ENCODE measurements around the gene CKS2.
A peak's percentile ranks its signal among the peaks of the same experiment; 100 is the strongest.

The CKS2 gene

DNA sequence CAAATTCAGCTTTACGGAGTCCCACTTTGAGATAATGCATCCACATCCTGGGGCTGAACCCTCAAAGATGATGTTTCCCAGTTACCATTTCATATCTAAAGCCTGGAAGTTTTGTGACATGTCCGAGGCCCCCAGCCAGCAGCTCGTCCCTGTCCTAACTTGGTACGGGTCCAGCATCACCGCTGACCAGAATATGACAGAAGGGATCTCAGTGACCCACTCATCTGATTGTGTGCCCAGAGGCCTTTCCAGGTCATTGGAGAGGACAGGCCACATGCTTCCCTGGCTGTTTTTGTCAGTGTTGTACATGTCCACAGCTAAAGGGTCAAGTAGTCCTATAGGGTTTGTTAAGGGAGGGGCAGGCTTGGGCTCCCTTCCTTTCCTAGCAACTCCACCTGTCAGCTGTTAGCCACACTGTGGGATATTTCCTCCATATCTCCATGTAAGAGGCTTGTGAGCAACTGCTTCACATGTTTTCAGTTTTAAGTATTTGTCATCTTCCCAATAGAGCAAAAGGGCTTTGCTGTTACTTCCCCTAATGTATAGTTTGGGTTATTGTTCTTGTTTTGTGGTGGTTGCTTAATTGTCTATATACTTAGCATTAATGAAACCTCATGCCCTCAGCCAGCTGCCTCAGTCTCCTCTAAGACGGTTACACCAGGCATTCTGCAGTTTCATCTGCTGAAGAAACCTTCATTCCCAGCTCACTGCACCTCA lies 40.7 kb downstream of the CKS2 start:
- no peak overlapping the region for H2AFZ ChIP-seq (ENCODE audit: low read depth, low read length)
- H3K14ac ChIP-seq (ENCODE audit: low read length in 2 of 2), result no peak overlapping the region
- 99% methylated on average over 6 of the region's 6 CpGs for WGBS
- DNase-seq, result no peak
- no peak overlapping the region for H2BK5ac ChIP-seq (ENCODE audit: low read depth, low read length, poor library complexity, severe bottlenecking)
- H3K9ac ChIP-seq (ENCODE audit: low read length), result no peak overlapping the region
- peaks cover 74 to 97% of the 10 kb centered on the region in 2 experiments for H3K36me3 ChIP-seq (ENCODE audit: control insufficient read depth in 1 of 2, insufficient read depth in 2 of 2, low read depth in 1 of 2, low read length in 2 of 2)
- no peak overlapping the region for H2BK15ac ChIP-seq (ENCODE audit: low read depth, poor library complexity, severe bottlenecking)
- no peaks in the 10 kb centered on the region for H3K27me3 ChIP-seq (ENCODE audit: control insufficient read depth in 1 of 2, insufficient read depth in 1 of 2, low read length in 2 of 2)
- H3K79me1 ChIP-seq (replicated peaks; ENCODE audit: low read length, poor library complexity, severe bottlenecking), result peaks cover 51% of the 10 kb centered on the region
- no peaks in the 10 kb centered on the region for H3K9me3 ChIP-seq (ENCODE audit: control insufficient read depth, low read length)
- H3K4me1 ChIP-seq (ENCODE audit: control insufficient read depth, insufficient read depth, low read depth, low read length), result no peaks in the 10 kb centered on the region
- no peak overlapping the region for H2AK5ac ChIP-seq (ENCODE audit: low read length, severe bottlenecking)
- no peak overlapping the region for H3K27ac ChIP-seq (ENCODE audit: low read length, poor library complexity, severe bottlenecking)
- no peak overlapping the region for H2BK12ac ChIP-seq (ENCODE audit: low read length in 2 of 2)
- H2BK120ac ChIP-seq (ENCODE audit: low read depth, low read length), result no peak overlapping the region
- H4K91ac ChIP-seq (ENCODE audit: low read length), result no peak overlapping the region
- no peak overlapping the region for H3K18ac ChIP-seq (ENCODE audit: low read depth in 1 of 2, low read length in 2 of 2)
- no peak overlapping the region for H3K4me3 ChIP-seq (ENCODE audit: insufficient read depth in 1 of 2, low read depth in 1 of 2, low read length in 2 of 2)
- no peak overlapping the region for H3K4me2 ChIP-seq (ENCODE audit: low read length, poor library complexity, severe bottlenecking)
- no peak overlapping the region for H4K8ac ChIP-seq (ENCODE audit: low read length)
- no peak overlapping the region for H3K4ac ChIP-seq (ENCODE audit: low read depth in 1 of 2, low read length in 2 of 2)
- no peak overlapping the region for H3K23ac ChIP-seq (ENCODE audit: low read length in 2 of 2)

DNA sequence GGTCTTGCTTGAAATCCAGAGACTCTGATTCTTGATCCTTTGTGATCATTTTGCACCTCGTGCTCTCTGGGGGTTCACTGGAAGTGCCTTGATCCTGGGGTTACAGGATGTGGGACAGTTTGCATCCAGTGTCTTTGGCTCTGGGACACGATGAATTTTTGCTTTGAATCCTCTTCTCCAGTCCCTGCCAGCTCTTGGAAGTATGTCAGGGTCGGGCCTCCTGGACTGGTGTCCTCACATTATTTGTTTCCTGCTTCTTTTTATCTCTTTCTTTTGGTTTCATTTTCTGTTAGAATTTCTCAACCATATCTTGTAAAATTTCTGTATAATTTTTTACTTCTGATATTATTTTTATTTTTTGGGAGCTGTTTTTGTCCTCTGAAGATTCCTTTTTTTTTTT lies 41.5 kb downstream of the CKS2 start:
- Histone ChIP-seq H2BK15ac (ENCODE audit: low read depth, poor library complexity, severe bottlenecking) (no peak overlapping the region), H2AK5ac (ENCODE audit: low read length, severe bottlenecking) (no peak overlapping the region), H3K23ac (ENCODE audit: low read length in 2 of 2) (no peak overlapping the region), H3K4me2 (ENCODE audit: low read length, poor library complexity, severe bottlenecking) (no peak overlapping the region), H2BK120ac (ENCODE audit: low read depth, low read length) (no peak overlapping the region), H3K9ac (ENCODE audit: low read length) (no peak overlapping the region), H2BK12ac (ENCODE audit: low read length in 2 of 2) (no peak overlapping the region), H3K9me3 (ENCODE audit: control insufficient read depth, low read length) (no peaks in the 10 kb centered on the region), H3K18ac (ENCODE audit: low read depth in 1 of 2, low read length in 2 of 2) (no peak overlapping the region), H3K14ac (ENCODE audit: low read length in 2 of 2) (no peak overlapping the region), H4K8ac (ENCODE audit: low read length) (no peak overlapping the region), H3K4ac (ENCODE audit: low read depth in 1 of 2, low read length in 2 of 2) (no peak overlapping the region), H3K79me1 (replicated peaks; ENCODE audit: low read length, poor library complexity, severe bottlenecking) (peaks cover 56% of the 10 kb centered on the region), H3K36me3 (ENCODE audit: control insufficient read depth in 1 of 2, insufficient read depth in 2 of 2, low read depth in 1 of 2, low read length in 2 of 2) (peaks cover 72 to 99% of the 10 kb centered on the region in 2 experiments), H3K4me1 (ENCODE audit: control insufficient read depth, insufficient read depth, low read depth, low read length) (no peaks in the 10 kb centered on the region), H2AFZ (ENCODE audit: low read depth, low read length) (no peak overlapping the region), H3K27me3 (ENCODE audit: control insufficient read depth in 1 of 2, insufficient read depth in 1 of 2, low read length in 2 of 2) (no peaks in the 10 kb centered on the region), H2BK5ac (ENCODE audit: low read depth, low read length, poor library complexity, severe bottlenecking) (no peak overlapping the region), H4K91ac (ENCODE audit: low read length) (no peak overlapping the region), H3K4me3 (ENCODE audit: insufficient read depth in 1 of 2, low read depth in 1 of 2, low read length in 2 of 2) (no peak overlapping the region), H3K27ac (ENCODE audit: low read length, poor library complexity, severe bottlenecking) (no peak overlapping the region)
- 84% methylated on average over 2 of the region's 3 CpGs for WGBS
- DNase-seq, result no peak

DNA sequence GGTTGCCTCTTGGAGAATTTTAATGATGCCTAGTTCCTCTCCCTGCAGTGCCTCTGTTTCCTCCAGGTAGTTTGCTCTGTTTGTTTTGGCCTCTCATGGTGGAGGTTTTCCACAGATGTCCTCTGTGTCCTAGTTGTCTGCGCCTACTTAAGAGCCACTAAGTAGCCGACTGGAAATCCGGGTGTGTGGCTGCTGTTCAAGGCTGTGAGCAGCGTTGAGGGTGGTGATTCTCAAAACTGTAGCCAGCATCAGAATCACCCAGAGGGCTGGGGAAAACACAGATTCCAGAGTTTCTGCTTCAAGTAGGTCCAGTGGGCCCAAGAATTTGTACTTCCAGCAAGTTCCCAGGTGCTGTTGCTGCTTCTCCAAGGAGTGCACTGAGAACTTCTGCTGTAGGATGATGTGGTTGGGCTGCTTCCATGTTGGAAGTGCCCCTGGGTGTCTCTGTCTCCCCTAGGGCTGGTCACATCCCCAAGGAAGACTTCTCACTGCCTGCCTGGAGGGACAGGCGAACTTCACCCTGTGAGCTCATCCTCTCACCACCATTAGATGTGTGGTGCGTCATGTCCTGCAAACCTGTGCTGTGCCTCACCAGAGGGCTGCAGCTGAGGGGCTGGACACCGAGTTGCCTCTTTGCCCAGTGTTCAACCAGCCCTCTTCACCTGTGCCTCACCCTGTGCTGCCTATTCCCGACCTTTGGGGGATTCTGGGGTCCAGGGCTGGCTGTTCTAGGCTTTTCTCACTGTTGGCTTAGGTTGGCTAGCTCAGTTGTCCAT lies 42.1 kb downstream of the CKS2 start:
- WGBS, result 97% methylated on average over 8 of the region's 8 CpGs
- no peak overlapping the region for H4K8ac ChIP-seq (ENCODE audit: low read length)
- H2BK120ac ChIP-seq (ENCODE audit: low read depth, low read length), result no peak overlapping the region
- H3K14ac ChIP-seq (ENCODE audit: low read length in 2 of 2), result no peak overlapping the region
- H3K4me3 ChIP-seq (ENCODE audit: insufficient read depth in 1 of 2, low read depth in 1 of 2, low read length in 2 of 2), result no peak overlapping the region
- no peak overlapping the region for H3K4me2 ChIP-seq (ENCODE audit: low read length, poor library complexity, severe bottlenecking)
- no peaks in the 10 kb centered on the region for H3K27me3 ChIP-seq (ENCODE audit: control insufficient read depth in 1 of 2, insufficient read depth in 1 of 2, low read length in 2 of 2)
- no peak overlapping the region for H2AK5ac ChIP-seq (ENCODE audit: low read length, severe bottlenecking)
- H3K4me1 ChIP-seq (ENCODE audit: control insufficient read depth, insufficient read depth, low read depth, low read length), result no peaks in the 10 kb centered on the region
- H3K9me3 ChIP-seq (ENCODE audit: control insufficient read depth, low read length), result no peaks in the 10 kb centered on the region
- H3K23ac ChIP-seq (ENCODE audit: low read length in 2 of 2), result no peak overlapping the region
- H3K79me1 ChIP-seq (replicated peaks; ENCODE audit: low read length, poor library complexity, severe bottlenecking), result peaks cover 57% of the 10 kb centered on the region
- H4K91ac ChIP-seq (ENCODE audit: low read length), result peak overlapping the region; percentile 18
- no peak overlapping the region for H2AFZ ChIP-seq (ENCODE audit: low read depth, low read length)
- no peak overlapping the region for H3K18ac ChIP-seq (ENCODE audit: low read depth in 1 of 2, low read length in 2 of 2)
- no peak overlapping the region for H3K9ac ChIP-seq (ENCODE audit: low read length)
- no peak overlapping the region for H2BK5ac ChIP-seq (ENCODE audit: low read depth, low read length, poor library complexity, severe bottlenecking)
- no peak overlapping the region for H3K27ac ChIP-seq (ENCODE audit: low read length, poor library complexity, severe bottlenecking)
- H3K36me3 ChIP-seq (ENCODE audit: control insufficient read depth in 1 of 2, insufficient read depth in 2 of 2, low read depth in 1 of 2, low read length in 2 of 2), result peaks cover 72 to 99% of the 10 kb centered on the region in 2 experiments
- no peak for DNase-seq
- no peak overlapping the region for H2BK15ac ChIP-seq (ENCODE audit: low read depth, poor library complexity, severe bottlenecking)
- H3K4ac ChIP-seq (ENCODE audit: low read depth in 1 of 2, low read length in 2 of 2), result no peak overlapping the region
- H2BK12ac ChIP-seq (ENCODE audit: low read length in 2 of 2), result no peak overlapping the region

DNA sequence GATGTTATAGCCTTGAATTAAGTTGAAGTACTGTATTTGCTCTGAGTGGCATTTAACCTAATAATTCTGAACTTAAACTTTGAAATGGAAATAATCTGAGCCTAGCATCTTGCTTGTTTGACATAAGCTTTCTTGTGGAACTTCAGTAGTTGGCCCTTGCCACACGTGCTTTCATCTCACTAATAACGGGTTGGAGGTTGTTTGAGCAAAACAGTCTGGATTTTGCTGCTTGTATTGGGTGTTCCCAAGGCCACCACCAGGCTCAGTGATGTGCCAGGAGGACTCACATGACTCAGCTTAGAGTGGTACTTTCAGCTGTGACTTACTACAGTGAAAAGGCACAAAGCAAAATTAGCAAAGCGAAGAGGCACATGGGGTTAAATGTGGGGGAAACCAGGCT lies 43.0 kb downstream of the CKS2 start:
- no peak overlapping the region for H3K4ac ChIP-seq (ENCODE audit: low read depth in 1 of 2, low read length in 2 of 2)
- H2BK120ac ChIP-seq (ENCODE audit: low read depth, low read length), result no peak overlapping the region
- H2BK12ac ChIP-seq (ENCODE audit: low read length in 2 of 2), result no peak overlapping the region
- no peaks in the 10 kb centered on the region for H3K9me3 ChIP-seq (ENCODE audit: control insufficient read depth, low read length)
- no peak overlapping the region for H3K9ac ChIP-seq (ENCODE audit: low read length)
- no peak overlapping the region for H3K4me3 ChIP-seq (ENCODE audit: insufficient read depth in 1 of 2, low read depth in 1 of 2, low read length in 2 of 2)
- no peak overlapping the region for H3K27ac ChIP-seq (ENCODE audit: low read length, poor library complexity, severe bottlenecking)
- H2BK15ac ChIP-seq (ENCODE audit: low read depth, poor library complexity, severe bottlenecking), result no peak overlapping the region
- no peaks in the 10 kb centered on the region for H3K27me3 ChIP-seq (ENCODE audit: control insufficient read depth in 1 of 2, insufficient read depth in 1 of 2, low read length in 2 of 2)
- no peaks in the 10 kb centered on the region for H3K4me1 ChIP-seq (ENCODE audit: control insufficient read depth, insufficient read depth, low read depth, low read length)
- H3K4me2 ChIP-seq (ENCODE audit: low read length, poor library complexity, severe bottlenecking), result no peak overlapping the region
- H3K14ac ChIP-seq (ENCODE audit: low read length in 2 of 2), result no peak overlapping the region
- WGBS, result 96% methylated on average over 3 of the region's 3 CpGs
- DNase-seq, result peak; percentile 9
- H3K36me3 ChIP-seq (ENCODE audit: control insufficient read depth in 1 of 2, insufficient read depth in 2 of 2, low read depth in 1 of 2, low read length in 2 of 2), result peaks cover 70 to 99% of the 10 kb centered on the region in 2 experiments
- H3K18ac ChIP-seq (ENCODE audit: low read depth in 1 of 2, low read length in 2 of 2), result no peak overlapping the region
- H3K79me1 ChIP-seq (replicated peaks; ENCODE audit: low read length, poor library complexity, severe bottlenecking), result peaks cover 51% of the 10 kb centered on the region
- H2AK5ac ChIP-seq (ENCODE audit: low read length, severe bottlenecking), result no peak overlapping the region
- H4K91ac ChIP-seq (ENCODE audit: low read length), result no peak overlapping the region
- H3K23ac ChIP-seq (ENCODE audit: low read length in 2 of 2), result no peak overlapping the region
- no peak overlapping the region for H2AFZ ChIP-seq (ENCODE audit: low read depth, low read length)
- no peak overlapping the region for H2BK5ac ChIP-seq (ENCODE audit: low read depth, low read length, poor library complexity, severe bottlenecking)
- no peak overlapping the region for H4K8ac ChIP-seq (ENCODE audit: low read length)
